CD14-positive monocyte (primary cell): Measurements from ENCODE around the gene NOP10. TPM values are rescaled to one million over a fixed set of nuclear protein-coding genes. Genes with fewer than 3 reads are reported as not detected.
"Not testable (repeated sequence)": the region's sequence is repeated elsewhere in the genome, so short reads cannot be mapped to it uniquely, and the experiment has no call there.

Experiments used
- DNase-seq, 3 donors: peaks; one replicate each; pipeline ENCODE4 v3.0.0-alpha.2; 2011 to 2022
- H2AFZ ChIP-seq: 2 replicates; pipeline ENCODE4 v1.6.0; 2012; ENCODE audit warnings: mild to moderate bottlenecking, low read depth, low read length, inconsistent platforms; ENCODE audit not compliant: insufficient read depth, poor library complexity, severe bottlenecking
- H3K27ac ChIP-seq, 2 donors: 1 replicate in 1 of 2; 2 replicates in 1 of 2; pipeline ENCODE4 v1.5.1; 2012 to 2013; ENCODE audit warnings: low read length in 2 of 2, control low read depth in 1 of 2, inconsistent platforms in 1 of 2, low read depth in 1 of 2, mild to moderate bottlenecking in 1 of 2
- H3K27me3 ChIP-seq, 2 donors: one replicate each; pipeline versions ENCODE4 v1.6.0 to v1.6.1; 2011 to 2013; ENCODE audit warnings: low read length in 2 of 2; ENCODE audit not compliant: control insufficient read depth in 2 of 2, insufficient read depth in 2 of 2
- H3K36me3 ChIP-seq, 2 donors: replicated peaks in 1 of 2; 1 replicate in 1 of 2; 2 replicates in 1 of 2; pipeline versions ENCODE4 v1.5.1 to v1.6.1; 2012 to 2013; ENCODE audit warnings: low read length in 2 of 2, control low read depth in 1 of 2, inconsistent platforms in 1 of 2, mild to moderate bottlenecking in 1 of 2; ENCODE audit not compliant: insufficient read depth in 2 of 2, control insufficient read depth in 1 of 2
- H3K4me1 ChIP-seq, 2 donors: 1 replicate in 1 of 2; 2 replicates in 1 of 2; pipeline versions ENCODE4 v1.5.1 to v1.6.1; 2012 to 2013; ENCODE audit warnings: low read length in 2 of 2, control low read depth in 1 of 2, inconsistent platforms in 1 of 2, mild to moderate bottlenecking in 1 of 2, moderate library complexity in 1 of 2; ENCODE audit not compliant: insufficient read depth in 2 of 2, control insufficient read depth in 1 of 2
- H3K4me2 ChIP-seq: replicated peaks from 2 replicates; pipeline ENCODE3; 2012; ENCODE audit warnings: low read length, moderate library complexity, mild to moderate bottlenecking; ENCODE audit not compliant: poor library complexity, severe bottlenecking; ENCODE audit errors: extremely low read depth
- H3K4me3 ChIP-seq, 3 experiments: fragments of 200-600 bp in 1 of 3; sonication (generic) in 1 of 3; replicated peaks in 1 of 3; 1 replicate in 2 of 3; 2 replicates in 1 of 3; pipeline ENCODE4 v1.5.1; 2011 to 2013; ENCODE audit warnings: low read length in 3 of 3, mild to moderate bottlenecking in 3 of 3, control low read depth in 2 of 3, low read depth in 2 of 3, inconsistent platforms in 1 of 3, moderate library complexity in 1 of 3
- H3K79me2 ChIP-seq: 2 replicates; pipeline ENCODE4 v1.6.0; 2012; ENCODE audit warnings: mild to moderate bottlenecking, control low read depth, inconsistent platforms, low read length, moderate library complexity; ENCODE audit not compliant: insufficient read depth
- H3K9ac ChIP-seq: 2 replicates; pipeline ENCODE4 v1.6.0; 2017; ENCODE audit warnings: low read length, mild to moderate bottlenecking; ENCODE audit not compliant: insufficient read depth, poor library complexity, severe bottlenecking
- H3K9me3 ChIP-seq, 2 donors: replicated peaks in 1 of 2; 1 replicate in 1 of 2; 2 replicates in 1 of 2; pipeline versions ENCODE4 v1.5.1 to v1.6.1; 2012 to 2013; ENCODE audit warnings: low read length in 2 of 2, control low read depth in 1 of 2; ENCODE audit not compliant: control insufficient read depth in 1 of 2, insufficient read depth in 1 of 2
- H4K20me1 ChIP-seq: 2 replicates; pipeline ENCODE4 v1.6.0; 2012; ENCODE audit warnings: mild to moderate bottlenecking, low read length, control low read depth, moderate library complexity; ENCODE audit not compliant: insufficient read depth
- H3K27ac Mint-ChIP-seq, 7 donors: one replicate each; pipeline ENCODE4 v1.8.0; 2020; ENCODE audit warnings: mild to moderate bottlenecking in 7 of 7, mixed read lengths in 7 of 7, moderate library complexity in 6 of 7, inconsistent platforms in 2 of 7
- H3K27me3 Mint-ChIP-seq, 3 donors: one replicate each; pipeline ENCODE4 v1.8.0; 2021 to 2022; ENCODE audit warnings: low read depth in 3 of 3, mild to moderate bottlenecking in 3 of 3, mixed read lengths in 3 of 3, moderate library complexity in 3 of 3, inconsistent platforms in 1 of 3
- H3K36me3 Mint-ChIP-seq, 2 donors: one replicate each; pipeline ENCODE4 v1.8.0; 2020; ENCODE audit warnings: mixed read lengths in 2 of 2, inconsistent platforms in 1 of 2, mild to moderate bottlenecking in 1 of 2
- H3K4me1 Mint-ChIP-seq: one replicate; pipeline ENCODE4 v1.8.0; 2020; ENCODE audit warnings: mild to moderate bottlenecking, mixed read lengths
- H3K4me3 Mint-ChIP-seq, 2 donors: one replicate each; pipeline ENCODE4 v1.8.0; 2020; ENCODE audit warnings: mild to moderate bottlenecking in 2 of 2, mixed read lengths in 2 of 2, moderate library complexity in 1 of 2
- H3K9me3 Mint-ChIP-seq, 7 donors: one replicate each; pipeline ENCODE4 v1.8.0; 2020 to 2022; ENCODE audit warnings: mixed read lengths in 7 of 7, mild to moderate bottlenecking in 6 of 7, moderate library complexity in 6 of 7, inconsistent platforms in 2 of 7
- CTCF ChIP-seq: fragments of 200-600 bp; IDR thresholded peaks from one replicate; pipeline ENCODE4 v1.8.0; 2022; ENCODE audit warnings: antibody characterized with exemption, mild to moderate bottlenecking
- WGBS: methylation state at CpG from one replicate; pipeline ENCODE4 v1.1.5; 2013; ENCODE audit warnings: missing lambda C conversion rate; ENCODE audit not compliant: insufficient coverage; 5-methylcytosine and 5-hydroxymethylcytosine counted together
- intact Hi-C, 2 donors: fragments of 100-400 bp; cut with micrococcal nuclease; formaldehyde crosslinking; loops; one replicate each; pipeline versions ENCODE4 v1.15.0 to v1.15.1; 2023
- polyA plus RNA-seq, 3 donors: library from polyadenylated mRNA; depleted of rRNA in 1 of 3; unstranded in 2 of 3; stranded (reverse) in 1 of 3; fragments of 300-500 nt in 2 of 3; fragments of >200 nt in 1 of 3; fragmentation: Illumina TruSeq in 2 of 3; gene quantifications; 1 replicate in 2 of 3; 2 replicates in 1 of 3; pipeline ENCODE4 v1.2.3, GENCODE V29; 2012 to 2021

The NOP10 gene
- polyA plus RNA-seq, 3 donors, result 260 to 677 (median 586) TPM

GRCh38 chr15:34380491-34380890 is 37.6 kb upstream of the NOP10 start:
- H3K36me3 ChIP-seq, H3K79me2 ChIP-seq, H3K4me2 ChIP-seq, H2AFZ ChIP-seq, H3K9me3 Mint-ChIP-seq, H3K4me1 Mint-ChIP-seq, DNase-seq, H3K9me3 ChIP-seq, H3K4me3 ChIP-seq, H4K20me1 ChIP-seq, H3K9ac ChIP-seq, H3K27ac ChIP-seq, intact Hi-C loops, H3K4me1 ChIP-seq, H3K36me3 Mint-ChIP-seq, H3K27me3 Mint-ChIP-seq, H3K27me3 ChIP-seq, H3K27ac Mint-ChIP-seq, H3K4me3 Mint-ChIP-seq: not testable (repeated sequence)
- 100% methylated on average over 2 of the region's 4 CpGs for WGBS

GRCh38 chr15:34376856-34377255 is 33.9 kb upstream of the NOP10 start:
- no peak overlapping the region for H3K4me3 Mint-ChIP-seq
- Histone ChIP-seq H3K36me3 (no peaks in the 10 kb centered on the region), H3K4me2 (no peak overlapping the region), H4K20me1 (no peaks in the 10 kb centered on the region), H3K4me3 (no peak overlapping the region), H2AFZ (no peak overlapping the region), H3K27ac (no peak overlapping the region), H3K79me2 (no peaks in the 10 kb centered on the region), H3K9ac (no peak overlapping the region), H3K9me3 (no peaks in the 10 kb centered on the region), H3K27me3 (no peaks in the 10 kb centered on the region), H3K4me1 (no peaks in the 10 kb centered on the region)
- TF ChIP-seq CTCF, result no peak
- H3K9me3 Mint-ChIP-seq, result no peaks in the 10 kb centered on the region
- H3K4me1 Mint-ChIP-seq, result no peaks in the 10 kb centered on the region
- H3K27ac Mint-ChIP-seq, result no peak overlapping the region
- H3K27me3 Mint-ChIP-seq, result peaks cover 0 to 7% (median 2%) of the 10 kb centered on the region in 3 donors
- no peak for DNase-seq
- WGBS, result no CpG with 5 or more reads among the region's 2 CpGs
- no peaks in the 10 kb centered on the region for H3K36me3 Mint-ChIP-seq
- intact Hi-C loops, result no loop called here

GRCh38 chr15:34375541-34375940 is 32.6 kb upstream of the NOP10 start:
- H3K9ac ChIP-seq, H3K27ac ChIP-seq, H3K79me2 ChIP-seq, intact Hi-C loops, H3K4me1 ChIP-seq, H3K9me3 ChIP-seq, H3K27me3 Mint-ChIP-seq, H3K4me3 ChIP-seq, H3K27me3 ChIP-seq, H3K4me1 Mint-ChIP-seq, H3K27ac Mint-ChIP-seq, H2AFZ ChIP-seq, H3K4me3 Mint-ChIP-seq, DNase-seq, H3K4me2 ChIP-seq, H3K36me3 ChIP-seq, H4K20me1 ChIP-seq, H3K36me3 Mint-ChIP-seq, H3K9me3 Mint-ChIP-seq: not testable (repeated sequence)
- WGBS, result no CpG with 5 or more reads among the region's 2 CpGs
